HuH-7 (cell line): ENCODE data around the gene ATL2.
"Not testable (repeated sequence)": the region's sequence is repeated elsewhere in the genome, so short reads cannot be mapped to it uniquely, and the experiment has no call there.

Experiments
- DNase-seq: peaks from one replicate; pipeline ENCODE4 v3.0.0; 2011; ENCODE audit warnings: low spot score

The ATL2 gene

DNA sequence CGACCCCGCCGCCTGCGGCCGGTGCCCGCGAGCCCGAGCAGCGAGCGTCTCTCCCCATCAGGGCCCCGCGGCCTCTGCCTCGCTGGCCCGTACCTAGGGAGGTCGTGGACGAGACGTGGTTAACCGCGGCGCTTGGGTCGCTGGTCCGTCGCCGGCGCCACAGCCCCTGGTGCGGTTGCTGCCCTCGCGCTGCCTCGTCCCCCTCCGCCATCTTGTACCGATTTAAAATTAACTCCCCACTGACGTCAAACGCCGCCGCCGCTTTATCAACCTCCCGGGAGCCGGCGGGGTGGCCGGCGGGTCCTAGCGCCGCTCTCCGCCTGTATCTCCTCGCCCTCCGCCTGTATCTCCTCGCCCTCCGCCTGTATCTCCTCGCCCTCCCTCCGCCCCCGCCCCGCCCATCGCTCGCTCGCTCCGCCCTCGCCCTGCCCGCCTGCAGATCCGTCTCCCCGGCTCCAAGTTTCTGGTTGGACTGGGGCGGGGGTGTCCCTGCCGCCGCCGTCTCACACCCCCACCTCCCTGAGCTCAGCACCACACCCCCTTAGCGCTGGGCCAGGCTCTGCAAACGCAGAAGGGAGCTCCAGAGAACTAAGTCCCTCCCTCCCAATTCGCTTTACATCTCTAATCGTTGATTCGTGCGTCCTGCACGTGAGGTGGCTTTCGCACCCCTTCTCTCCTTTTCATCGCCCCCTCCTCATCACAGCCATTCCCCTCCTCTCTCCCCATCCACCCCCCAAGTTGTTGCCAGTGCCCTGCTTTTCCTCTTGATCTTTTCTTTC lies at the start of gene ATL2:
Gene ATL2, minus strand, starts transcription at position 224 of the 779 bp plus-strand sequence. Its CDS starts 13 bp downstream, at position 211.
- DNase-seq, result peak; percentile 90

DNA sequence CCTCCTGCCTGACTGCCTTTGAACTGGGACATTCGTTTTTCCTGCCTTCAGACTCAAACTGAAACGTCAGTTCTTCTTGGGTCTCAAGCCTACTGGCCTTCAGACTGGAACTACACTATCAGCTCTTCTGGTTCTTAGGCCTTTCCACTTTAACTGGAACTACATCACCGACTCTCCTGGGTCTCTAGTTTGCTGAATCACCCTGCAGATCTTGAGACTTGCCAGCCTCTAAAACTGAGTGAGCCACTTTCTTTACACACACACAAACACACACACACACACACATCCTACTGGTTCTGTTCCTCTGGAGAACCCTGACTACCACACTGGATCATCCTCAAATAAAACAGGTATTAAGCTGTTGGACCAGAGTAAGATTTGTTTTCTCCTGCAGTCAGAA lies 46.7 kb upstream of the ATL2 start:
- DNase-seq, result no peak

DNA sequence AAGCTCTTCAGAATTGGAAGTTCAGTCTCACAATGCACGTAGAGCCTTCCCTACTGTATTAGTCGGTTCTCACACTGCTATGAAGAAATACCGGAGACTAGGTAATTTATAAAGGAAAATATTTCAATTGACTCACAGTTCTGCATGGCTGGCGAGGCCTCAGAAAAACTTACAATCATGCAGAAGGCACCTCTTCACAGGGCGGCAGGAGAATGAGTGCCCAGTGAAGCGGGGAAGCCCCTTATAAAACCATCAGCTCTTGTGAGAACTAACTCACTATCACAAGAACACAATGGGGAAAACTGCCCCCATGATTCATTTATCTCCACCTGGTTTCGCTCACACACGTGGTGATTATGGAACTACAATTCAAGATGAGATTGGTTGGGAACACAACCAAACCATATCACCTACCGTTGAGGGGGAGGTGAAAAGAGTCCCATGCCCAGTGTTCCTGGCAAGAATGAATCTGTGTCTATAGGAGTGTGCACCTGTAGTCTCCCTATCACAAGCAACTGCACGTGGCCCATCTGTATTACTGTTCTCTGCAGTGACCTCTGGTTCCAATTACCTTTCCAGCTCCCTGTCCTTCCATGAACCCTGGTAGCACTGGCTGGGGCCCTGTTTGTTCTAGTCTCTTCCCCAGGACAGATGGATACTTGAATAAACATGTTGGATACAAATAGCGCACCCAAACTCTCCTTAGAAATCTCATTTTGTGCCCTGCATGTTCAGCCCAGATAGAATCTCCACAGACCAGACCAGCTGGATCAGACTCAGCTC lies 44.4 kb upstream of the ATL2 start:
- DNase-seq, result no peak

DNA sequence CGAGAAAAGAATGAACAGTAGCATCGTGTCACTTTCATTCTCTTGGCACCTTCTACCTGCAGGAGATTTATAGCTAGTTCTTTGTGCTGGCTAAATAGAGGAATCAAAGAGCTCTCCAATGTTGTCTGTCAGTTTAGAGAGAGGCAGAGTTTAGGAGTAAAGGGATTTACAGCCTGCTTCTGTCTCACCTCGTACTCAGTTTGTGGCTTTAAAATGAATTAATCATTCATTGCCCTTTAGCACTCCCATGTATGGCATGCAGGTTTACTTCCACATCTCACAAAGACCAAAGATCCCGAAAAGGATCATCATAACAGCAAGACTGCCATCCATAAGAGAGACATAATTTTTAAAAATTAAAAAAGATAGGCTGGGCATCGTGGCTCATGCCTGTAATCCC lies 42.4 kb upstream of the ATL2 start:
- DNase-seq, result no peak

DNA sequence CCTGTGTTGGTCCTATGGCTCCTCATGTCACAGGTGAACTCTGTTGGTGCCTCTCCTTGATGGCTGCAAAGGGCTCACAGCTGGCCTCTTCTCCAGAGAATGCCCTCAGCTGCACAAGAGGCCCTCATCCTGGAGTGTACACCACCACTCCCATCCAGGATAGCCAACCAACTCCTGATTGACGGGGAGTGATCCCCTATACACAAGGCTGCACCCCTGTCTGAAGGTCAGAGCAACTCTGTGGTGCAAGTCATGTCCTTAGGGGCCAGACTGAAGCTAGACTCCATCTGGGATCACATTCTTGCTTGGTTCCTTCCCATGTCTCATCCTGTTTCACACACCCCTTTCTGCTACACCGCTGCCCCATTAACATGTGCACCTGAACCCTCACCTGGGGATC lies 41.7 kb upstream of the ATL2 start:
- no peak for DNase-seq

DNA sequence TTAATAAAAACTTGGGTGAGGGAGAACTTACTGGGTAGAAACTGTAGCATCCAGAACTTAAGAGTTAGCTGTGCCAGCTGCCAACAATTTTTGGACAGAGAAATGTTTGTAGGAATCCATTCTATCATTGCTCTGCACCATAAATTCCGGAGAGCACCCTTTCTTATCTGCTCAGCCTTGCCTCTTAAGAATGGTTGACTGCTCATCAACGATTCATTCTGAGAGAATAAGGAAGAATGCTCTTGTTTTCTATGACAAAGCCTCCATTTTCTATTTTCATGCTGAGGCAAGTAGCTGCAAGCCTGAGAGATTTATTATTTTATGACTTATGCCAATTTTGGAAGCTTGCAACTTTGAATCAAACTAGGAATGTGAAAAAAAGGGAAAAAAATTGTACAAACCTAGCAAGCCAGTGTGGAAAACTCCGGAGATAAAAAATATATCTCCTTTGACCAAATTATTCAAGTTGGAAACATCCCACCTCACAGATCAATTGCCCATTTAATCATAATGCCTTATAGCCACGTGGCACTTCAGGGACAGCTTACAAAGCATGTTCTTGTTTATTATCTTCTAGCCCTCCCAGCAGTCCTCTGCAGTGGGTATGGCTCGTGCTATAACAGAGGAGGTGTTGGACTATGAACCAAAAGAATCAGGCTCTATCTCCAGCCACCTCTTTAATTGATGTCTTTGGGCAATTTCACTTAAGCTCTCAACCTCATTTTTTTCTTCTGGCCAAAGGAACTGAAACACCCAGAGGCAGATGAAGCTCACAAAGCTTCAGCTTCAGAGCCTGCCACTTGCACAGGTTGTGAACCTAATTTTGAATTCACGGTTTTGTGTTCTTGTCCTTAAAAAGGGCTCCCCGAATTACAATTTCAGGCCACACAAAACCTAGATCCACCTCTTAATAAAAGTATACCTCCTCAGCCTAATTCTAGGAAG lies 40.9 kb upstream of the ATL2 start:
- DNase-seq, result no peak

DNA sequence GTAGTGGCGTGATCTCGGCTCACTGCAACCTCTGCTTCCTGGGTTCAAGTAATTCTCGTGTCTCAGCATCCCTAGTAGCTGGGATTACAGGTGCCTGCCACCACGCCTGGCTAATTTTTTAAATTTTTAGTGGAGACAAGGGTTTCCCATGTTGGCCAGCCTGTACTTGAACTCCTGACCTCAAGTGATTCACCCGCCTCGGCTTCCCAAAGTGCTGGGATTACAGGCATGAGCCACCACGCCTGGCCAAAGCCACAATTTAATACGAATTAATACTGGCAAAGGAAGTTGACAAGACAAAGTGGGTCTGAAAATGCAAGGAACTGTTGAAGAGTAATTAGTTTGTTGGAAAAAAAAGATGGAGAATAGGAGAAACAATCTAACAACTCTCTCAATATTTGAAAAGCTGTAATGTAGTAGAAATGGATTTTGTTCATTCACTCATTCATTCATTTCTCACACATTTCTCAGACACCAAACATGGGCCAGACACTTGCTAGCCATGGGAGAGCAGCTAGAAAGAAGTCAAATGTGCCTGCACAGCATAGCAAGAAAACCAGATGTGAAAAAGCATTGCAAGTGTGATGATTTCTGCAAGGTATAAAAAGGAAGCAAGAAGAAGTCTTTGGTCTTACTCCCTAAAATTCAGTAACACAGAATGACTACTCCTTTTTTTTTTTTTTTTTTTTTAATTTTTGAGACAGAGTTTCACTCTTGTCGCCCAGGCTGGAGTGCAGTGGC lies 39.4 kb upstream of the ATL2 start:
- DNase-seq, result no peak

DNA sequence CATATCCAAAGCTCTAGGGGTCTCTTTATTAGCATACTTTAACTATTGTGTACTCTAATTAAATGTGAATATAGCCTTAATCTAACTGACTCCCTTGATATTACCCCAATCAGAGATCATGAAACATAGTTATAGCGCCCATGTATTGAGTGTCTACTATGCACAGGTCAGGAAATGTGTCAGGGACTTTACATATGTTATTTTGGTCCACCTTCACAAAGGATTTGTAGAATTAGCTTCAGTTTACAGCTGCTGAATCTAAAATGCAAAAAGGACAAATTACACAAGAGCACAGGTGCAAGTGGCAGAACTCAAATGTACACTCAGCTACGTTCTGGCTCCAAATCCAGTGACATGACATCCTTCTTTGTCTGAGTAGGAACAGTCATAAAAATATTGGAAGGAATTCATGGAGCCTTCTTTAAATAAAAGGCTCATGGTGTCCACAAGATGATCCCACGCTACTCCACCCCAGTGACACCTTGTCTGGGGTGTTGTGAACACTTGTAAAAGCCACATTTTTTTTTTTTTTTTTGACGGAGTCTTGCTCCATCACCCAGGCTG lies 38.7 kb upstream of the ATL2 start:
- no peak for DNase-seq

DNA sequence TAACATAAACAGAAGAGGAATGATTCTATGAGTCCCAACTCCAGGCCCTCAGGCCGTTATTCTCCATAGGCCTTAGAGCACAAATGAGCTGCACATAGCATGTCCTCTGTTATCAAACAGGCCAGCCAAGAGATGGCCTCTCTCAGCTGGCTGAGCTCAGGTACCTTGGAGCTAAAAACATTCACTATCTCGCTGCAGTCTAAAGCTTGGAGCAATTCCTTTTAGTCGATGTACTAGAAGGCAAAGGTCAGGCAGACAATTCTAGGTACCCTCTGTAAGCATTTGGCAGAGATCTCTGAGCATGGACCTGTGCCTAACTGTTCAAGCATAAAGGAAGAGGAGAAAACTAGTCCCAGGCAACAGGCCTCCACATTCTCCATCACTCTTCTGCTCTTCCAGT lies 38.0 kb upstream of the ATL2 start:
- DNase-seq, result no peak

DNA sequence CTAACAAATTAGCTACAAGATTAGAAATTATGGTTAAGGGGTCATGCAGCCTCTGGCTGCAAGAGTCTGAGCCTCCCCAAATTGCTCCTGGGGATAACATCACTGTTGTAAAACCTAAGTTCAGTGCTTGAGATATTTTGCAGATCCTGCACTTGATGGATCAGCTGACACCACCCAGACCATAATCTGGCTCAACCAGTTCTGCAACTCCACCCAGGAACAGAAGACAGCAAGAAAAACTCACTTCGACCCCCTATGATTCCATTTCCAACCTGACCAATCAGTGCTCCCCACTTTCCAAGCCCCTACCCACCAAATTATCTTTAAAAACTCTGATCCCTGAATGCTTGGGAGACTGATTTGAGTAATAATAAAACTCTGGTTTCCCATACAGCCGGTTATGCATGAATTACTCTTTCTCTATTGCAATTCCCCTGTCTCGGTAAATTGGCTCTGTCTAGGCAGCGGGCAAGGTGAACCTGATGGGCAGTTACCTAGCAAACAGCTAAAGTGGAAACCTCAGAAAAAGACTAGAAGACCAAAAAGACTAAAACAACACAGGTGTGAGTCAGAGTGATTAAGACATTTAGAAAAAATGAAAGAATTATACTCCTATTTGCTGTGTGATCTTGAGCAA lies 35.3 kb upstream of the ATL2 start:
- DNase-seq, result not testable (repeated sequence)

DNA sequence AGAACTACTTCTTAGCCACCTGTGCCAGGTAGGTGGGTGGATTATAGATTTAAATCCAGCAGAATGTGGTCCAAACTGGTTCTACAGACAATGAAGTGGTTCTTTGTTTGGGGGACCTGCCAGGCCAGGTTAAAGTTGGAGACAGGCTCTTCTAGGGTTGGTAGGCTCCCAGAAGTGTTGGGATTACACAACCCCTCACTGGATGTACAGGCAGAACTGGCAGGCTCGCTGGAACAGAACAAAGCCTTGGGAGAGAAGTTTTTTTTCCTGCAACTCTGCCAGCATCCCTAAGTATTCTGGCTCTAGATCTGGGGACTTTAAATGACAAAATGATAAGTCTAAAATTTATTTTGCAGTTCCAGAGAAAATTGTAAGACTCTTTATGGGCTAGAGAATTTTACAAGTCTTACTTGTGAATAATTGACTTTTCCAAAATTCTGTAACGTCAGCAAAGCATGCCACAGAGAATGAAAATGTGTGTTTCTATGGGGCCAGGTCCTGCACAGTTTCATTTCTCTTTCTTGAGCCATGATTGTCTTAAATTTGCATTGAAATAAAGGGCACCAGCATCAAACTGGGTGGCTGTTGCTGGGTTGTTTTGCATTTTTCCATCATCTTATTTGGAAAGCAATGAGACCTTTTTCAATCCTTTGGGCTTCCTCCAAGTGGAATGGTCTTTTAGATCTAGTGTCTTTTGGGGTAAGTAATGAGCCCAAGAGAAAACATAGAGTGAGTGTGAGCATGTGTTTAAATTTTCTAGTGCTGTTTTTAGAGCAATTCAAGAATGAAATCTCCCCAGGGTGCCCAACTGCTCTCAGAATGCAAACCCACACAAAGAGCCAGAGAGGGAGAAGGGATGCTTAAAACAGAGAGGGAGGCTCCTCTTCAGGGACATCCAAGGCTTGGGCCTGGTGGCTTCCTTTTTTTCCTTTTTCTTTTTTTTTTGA lies 32.4 kb upstream of the ATL2 start:
- no peak for DNase-seq

DNA sequence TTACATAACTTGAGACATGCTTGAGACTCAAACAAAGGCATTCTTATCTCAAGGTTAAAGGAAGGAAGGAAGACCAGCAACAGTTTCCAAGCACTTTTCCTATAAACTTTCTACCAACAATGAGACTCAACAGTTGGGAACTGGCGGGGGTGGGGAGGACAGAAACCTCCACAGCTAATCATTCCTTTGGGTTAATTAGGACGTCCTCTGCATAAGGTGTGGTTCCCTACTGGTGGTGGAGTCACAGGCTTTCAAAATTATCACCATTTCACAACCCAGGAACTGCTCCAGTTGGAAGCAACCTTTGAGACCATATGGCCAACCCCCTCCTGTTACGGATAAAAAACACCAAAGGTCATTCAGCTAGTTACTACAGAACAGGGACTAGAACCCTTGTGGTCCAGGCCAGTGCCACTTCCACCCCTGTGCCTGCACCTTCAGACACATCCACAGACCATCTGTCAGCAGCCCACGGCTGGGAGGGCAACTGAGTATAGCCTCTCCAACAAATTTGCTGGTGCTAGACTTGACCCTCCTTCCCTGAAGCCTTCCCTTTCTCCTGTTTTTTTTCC lies 30.1 kb upstream of the ATL2 start:
- DNase-seq, result peak; percentile 77

DNA sequence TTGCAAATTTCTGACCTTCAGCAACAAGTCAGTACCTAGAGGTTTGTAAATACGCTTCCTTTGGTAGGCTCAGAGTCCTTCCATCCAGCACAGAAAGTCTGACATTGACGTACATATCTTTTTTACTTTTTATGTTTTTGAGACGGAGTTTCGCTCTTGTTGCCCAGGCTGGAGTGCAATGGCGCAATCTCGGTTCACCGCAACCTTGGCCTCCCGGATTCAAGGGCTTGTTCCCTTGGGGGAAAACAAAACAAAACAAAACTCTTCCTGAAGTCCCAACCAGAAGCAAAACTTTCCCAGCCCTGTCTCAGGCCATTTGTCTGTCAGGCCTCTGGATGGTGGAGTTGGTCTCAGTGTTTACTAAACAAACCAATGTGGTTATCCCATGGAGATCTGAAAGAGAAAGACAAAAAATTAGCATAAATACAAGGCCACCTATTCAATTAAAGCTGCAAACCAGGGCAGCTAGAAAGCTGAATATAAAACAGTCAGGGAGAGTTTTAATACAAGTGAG lies 29.6 kb upstream of the ATL2 start:
- peak; percentile 66 for DNase-seq

DNA sequence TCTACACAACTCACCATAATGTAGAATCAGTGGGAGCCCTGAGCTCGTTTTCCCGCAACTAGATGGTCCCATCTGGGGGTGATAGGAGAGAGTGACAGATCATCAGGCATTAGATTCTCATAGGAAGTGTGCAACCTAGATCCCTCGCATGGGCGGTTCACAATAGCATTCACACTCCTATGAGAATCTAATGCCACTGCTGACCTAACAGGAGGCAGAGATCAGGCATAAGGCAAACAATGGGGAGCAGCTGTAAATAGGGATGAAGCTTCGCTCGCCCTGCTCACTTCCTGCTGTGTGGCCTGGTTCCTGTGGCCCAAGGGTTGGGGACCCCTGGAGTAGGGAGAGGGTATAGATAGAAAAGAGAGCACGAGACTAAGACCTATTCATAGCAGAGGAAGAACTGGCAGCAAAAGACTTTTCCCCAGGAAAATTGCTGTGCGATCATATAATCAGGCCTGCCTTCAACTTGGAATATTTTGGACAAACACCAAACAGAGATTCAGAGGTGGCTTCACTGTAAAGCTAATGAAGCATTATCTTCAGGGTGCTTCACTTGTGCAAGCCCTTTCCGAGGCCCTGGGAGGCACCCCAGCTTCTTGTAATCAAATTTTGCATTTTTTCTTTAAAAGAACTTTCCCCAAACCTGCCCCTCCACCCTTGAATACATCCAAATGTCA lies 29.0 kb upstream of the ATL2 start:
- no peak for DNase-seq

DNA sequence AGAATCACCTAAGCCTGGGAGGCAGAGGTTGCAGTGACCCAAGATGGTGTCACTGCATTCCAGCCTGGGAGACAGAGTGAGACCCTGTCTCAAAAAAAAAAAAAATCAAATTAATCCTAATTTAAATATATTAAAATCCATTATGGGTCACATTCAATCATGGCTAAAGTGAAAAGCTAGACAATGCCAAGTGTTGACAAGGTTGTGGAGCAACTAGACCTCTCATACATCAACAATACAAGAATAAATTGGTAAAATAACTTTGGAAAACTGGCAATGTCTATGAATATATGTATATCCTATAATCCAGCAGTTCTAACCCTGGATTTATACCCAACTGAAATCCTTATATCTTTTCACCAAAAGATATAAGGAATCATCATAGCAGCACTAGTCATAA lies 23.4 kb upstream of the ATL2 start:
- DNase-seq, result no peak

DNA sequence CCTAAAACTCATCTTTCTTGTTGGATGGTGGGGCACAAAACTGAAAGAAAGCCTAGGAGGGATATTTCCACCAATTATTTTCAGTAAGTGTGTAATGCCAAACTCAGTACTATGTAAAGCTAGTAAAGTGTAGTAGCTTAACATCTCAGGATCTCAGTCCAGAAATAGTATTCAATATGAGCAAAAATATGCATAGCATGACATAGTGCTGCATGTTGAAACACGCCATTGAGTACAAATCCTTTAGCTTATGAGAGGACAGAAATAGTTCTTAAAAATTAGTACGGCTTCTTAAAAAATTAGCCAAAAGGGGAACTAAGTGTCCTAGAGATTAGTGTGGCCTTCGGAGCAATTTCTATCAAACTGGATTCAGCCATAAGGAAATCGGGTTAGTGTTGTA lies 21.7 kb upstream of the ATL2 start:
- no peak for DNase-seq

DNA sequence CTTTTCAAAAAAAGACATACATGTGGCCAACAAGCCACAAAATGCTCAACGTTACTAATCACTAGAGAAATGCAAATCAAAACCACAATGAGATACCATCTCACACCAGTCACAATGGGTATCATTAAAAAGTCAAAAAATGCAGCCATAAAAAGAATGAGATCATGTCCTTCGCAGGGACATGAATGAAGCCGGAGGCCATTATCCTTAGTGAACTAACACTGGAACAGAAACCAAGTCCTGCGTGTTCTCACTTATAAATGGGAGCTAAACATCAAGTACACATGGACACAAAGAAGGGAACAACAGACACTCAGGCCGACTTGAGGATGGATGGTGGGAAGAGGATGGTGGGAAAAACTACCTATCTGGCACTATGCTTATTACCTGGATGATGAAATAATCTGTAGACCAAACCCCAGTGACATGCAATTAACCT lies 17.8 kb upstream of the ATL2 start:
- DNase-seq, result no peak

DNA sequence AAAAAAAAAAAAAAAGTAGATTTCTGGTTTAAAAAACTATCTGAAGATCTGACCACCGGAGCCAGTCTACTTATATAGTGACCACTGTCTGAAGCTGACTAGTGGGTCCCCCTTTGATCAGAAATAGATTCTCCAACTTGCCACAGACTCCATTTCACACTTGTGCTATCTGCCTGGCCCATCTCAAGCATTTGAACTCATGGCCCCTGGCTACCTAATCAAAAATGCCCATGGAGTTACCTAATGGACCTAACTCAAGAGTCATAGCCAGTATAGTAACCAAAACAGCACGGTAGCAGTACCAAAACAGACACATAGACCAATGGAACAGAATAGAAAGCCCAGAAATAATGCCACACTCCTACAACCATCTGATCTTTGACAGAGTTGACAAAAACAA lies 17.0 kb upstream of the ATL2 start:
- DNase-seq, result no peak
